HEK293T (cell line): Measurements from ENCODE around the gene KIF3A.

Experiments
- CTCF ChIA-PET: fragments of 350-600 bp; formaldehyde crosslinking; extraction: SDS; loops from one replicate; lab custom pipeline; 2021; ENCODE audit warnings: antibody characterized with exemption, inconsistent platforms; lab: Yijun Ruan, JAX
- POLR2A ChIA-PET: fragments of 350-600 bp; formaldehyde crosslinking; extraction: SDS; loops from one replicate; lab custom pipeline; 2020; ENCODE audit warnings: antibody characterized with exemption, inconsistent platforms; lab: Yijun Ruan, JAX
- DNase-seq: peaks from one replicate; pipeline ENCODE4 v3.0.0; 2012; ENCODE audit warnings: mixed read lengths; ENCODE audit errors: extremely low spot score
- ARNT ChIP-seq: fragments of 450-650 bp; IDR thresholded peaks from 2 replicates; pipeline ENCODE4 v1.6.1; 2017; ENCODE audit warnings: mild to moderate bottlenecking
- BHLHE40 ChIP-seq: fragments of 450-650 bp; IDR thresholded peaks from 2 replicates; pipeline ENCODE4 v1.6.1; 2016; ENCODE audit warnings: mild to moderate bottlenecking, moderate library complexity, borderline replicate concordance
- CTBP1 ChIP-seq: fragments of 450-650 bp; IDR thresholded peaks from 2 replicates; pipeline ENCODE4 v1.6.1; 2016; ENCODE audit warnings: borderline replicate concordance
- ELF4 ChIP-seq: fragments of 450-650 bp; IDR thresholded peaks from 2 replicates; pipeline ENCODE4 v1.6.1; 2017; ENCODE audit warnings: antibody characterized with exemption
- FOXA1 ChIP-seq: fragments of 450-650 bp; IDR thresholded peaks from 2 replicates; pipeline ENCODE4 v1.6.1; 2016; ENCODE audit warnings: mild to moderate bottlenecking
- FOXK2 ChIP-seq: fragments of 450-650 bp; IDR thresholded peaks from 2 replicates; pipeline ENCODE4 v1.6.1; 2016; ENCODE audit warnings: mild to moderate bottlenecking
- FOXM1 ChIP-seq: fragments of 450-650 bp; IDR thresholded peaks from 2 replicates; pipeline ENCODE4 v1.6.1; 2017; ENCODE audit warnings: mild to moderate bottlenecking, borderline replicate concordance
- HDGF ChIP-seq: fragments of 450-650 bp; IDR thresholded peaks from 2 replicates; pipeline ENCODE4 v1.6.1; 2017; ENCODE audit warnings: antibody characterized with exemption, borderline replicate concordance
- L3MBTL2 ChIP-seq: fragments of 450-650 bp; conservative IDR thresholded peaks from 2 replicates; pipeline ENCODE4 v1.6.1; 2016; ENCODE audit warnings: mild to moderate bottlenecking
- LEF1 ChIP-seq: fragments of 450-650 bp; IDR thresholded peaks from 2 replicates; pipeline ENCODE4 v1.6.1; 2017; ENCODE audit warnings: mild to moderate bottlenecking, borderline replicate concordance
- NFRKB ChIP-seq: fragments of 450-650 bp; IDR thresholded peaks from 2 replicates; pipeline ENCODE4 v1.6.1; 2016; ENCODE audit warnings: mild to moderate bottlenecking, moderate library complexity
- PKNOX1 ChIP-seq: fragments of 450-650 bp; IDR thresholded peaks from 2 replicates; pipeline ENCODE4 v1.6.1; 2016
- SP1 ChIP-seq: fragments of 450-650 bp; IDR thresholded peaks from 2 replicates; pipeline ENCODE4 v1.6.1; 2017
- SUZ12 ChIP-seq: fragments of 450-650 bp; IDR thresholded peaks from 2 replicates; pipeline ENCODE4 v1.6.1; 2016; ENCODE audit warnings: mild to moderate bottlenecking
- TARDBP ChIP-seq: fragments of 450-650 bp; IDR thresholded peaks from 2 replicates; pipeline ENCODE4 v1.6.1; 2016
- ZNF384 ChIP-seq: fragments of 450-650 bp; IDR thresholded peaks from 2 replicates; pipeline ENCODE4 v1.6.1; 2016

Gene KIF3A

GRCh38 chr5:132733499-132734148 is 3.7 kb downstream of the KIF3A start:
- TF ChIP-seq BHLHE40 (no peak), ZNF384 (no peak), LEF1 (no peak), FOXK2 (no peak), CTBP1 (no peak), ELF4 (no peak)
- no peak for DNase-seq
- ChIA-PET CTCF (interaction anchor here (1.5 kb wide), 1 partner anchor 12 kb away, joined by 3 read pairs; no protein-coding TSS in a partner anchor), POLR2A (no interaction called here)

GRCh38 chr5:132729896-132730295 is 7.5 kb downstream of the KIF3A start:
- CTCF ChIA-PET: interaction anchor here (0.6 kb wide), 2 partner anchors 17 to 68 kb away, joined by 3 read pairs; no protein-coding TSS in a partner anchor
- POLR2A ChIA-PET: no interaction called here
- no peak for DNase-seq
- no peak for TF ChIP-seq SP1

GRCh38 chr5:132725745-132726144 is 11.6 kb downstream of the KIF3A start:
- no peak for DNase-seq
- POLR2A ChIA-PET: no interaction called here
- CTCF ChIA-PET: no interaction called here
- TF ChIP-seq NFRKB (no peak), ELF4 (no peak), FOXM1 (no peak), ARNT (no peak), PKNOX1 (no peak), TARDBP (no peak), L3MBTL2 (no peak), ZNF384 (no peak)

- no peak for DNase-seq
- TF ChIP-seq PKNOX1 (no peak), FOXM1 (no peak)
- POLR2A ChIA-PET: interaction anchor here (1.1 kb wide), 1 partner anchor 19 kb away, joined by 3 read pairs; the partner anchor contains the start of gene KIF3A
- CTCF ChIA-PET: no interaction called here
Observed at GRCh38 chr5:132718544-132719312, 18.6 kb downstream of the KIF3A start.

GRCh38 chr5:132714456-132715307 is 22.7 kb downstream of the KIF3A start:
- TF ChIP-seq ELF4: no peak
- TF ChIP-seq NFRKB: no peak
- TF ChIP-seq FOXA1: no peak
- no peak for TF ChIP-seq ZNF384
- TF ChIP-seq HDGF: no peak
- TF ChIP-seq SUZ12: no peak
- no peak for TF ChIP-seq L3MBTL2
- no peak for TF ChIP-seq FOXK2
- TF ChIP-seq CTBP1: no peak
- no peak for TF ChIP-seq SP1
- TF ChIP-seq BHLHE40: no peak
- DNase-seq: no peak
- ChIA-PET CTCF (no interaction called here), POLR2A (no interaction called here)

GRCh38 chr5:132708645-132709044 is 28.7 kb downstream of the KIF3A start:
- CTCF ChIA-PET: interaction anchor here (0.8 to 1.0 kb wide), 2 partner anchors 14 to 181 kb away, joined by 3 to 4 read pairs; no protein-coding TSS in a partner anchor
- POLR2A ChIA-PET: interaction anchor here (0.5 to 2.0 kb wide), 3 partner anchors 29 to 253 kb away, joined by 3 to 5 read pairs (median 3); partner anchors contain the start of genes KIF3A and RAD50
- no peak for TF ChIP-seq SP1
- TF ChIP-seq L3MBTL2: no peak
- no peak for TF ChIP-seq FOXM1
- TF ChIP-seq BHLHE40: no peak
- no peak for TF ChIP-seq LEF1
- TF ChIP-seq ELF4: no peak
- TF ChIP-seq NFRKB: no peak
- no peak for TF ChIP-seq TARDBP
- TF ChIP-seq HDGF: no peak
- TF ChIP-seq SUZ12: no peak
- no peak for TF ChIP-seq FOXK2
- no peak for TF ChIP-seq ZNF384
- no peak for TF ChIP-seq FOXA1
- TF ChIP-seq ARNT: no peak
- no peak for DNase-seq
